ENCODE results near the gene PTGES. TPM values are rescaled to one million over a fixed set of nuclear protein-coding genes. Genes with fewer than 3 reads are reported as not detected.

The PTGES gene
- total and polyA plus RNA-seq, 4 donors, result 0.13 to 9.1 (median 2.9) TPM

- no peaks in the 10 kb centered on the region for H3K27me3 ChIP-seq (ENCODE audit: control insufficient read depth in 1 of 2, insufficient read depth in 2 of 2, low read length in 1 of 2)
- peak overlapping the region in 1 of 2 donors; percentile 68 for H3K27ac ChIP-seq (ENCODE audit: low read depth in 1 of 2, low read length in 2 of 2)
- no peak overlapping the region for H3K4me3 ChIP-seq (ENCODE audit: low read length in 2 of 2)
- WGBS, 2 donors, result 76 to 78% methylated on average over 11 of the region's 11 CpGs
- ATAC-seq (ENCODE audit: low FRiP score) (no peak), DNase-seq (no peak)
- H3K9me3 ChIP-seq (ENCODE audit: control insufficient read depth, low read length), result no peaks in the 10 kb centered on the region
- intact Hi-C loops (cut with DNase I), result no loop called here
- peaks cover 0 to 7% of the 10 kb centered on the region in 2 donors for H3K4me1 ChIP-seq (ENCODE audit: control insufficient read depth in 1 of 2, insufficient read depth in 2 of 2, low read length in 2 of 2)
- H3K36me3 ChIP-seq (ENCODE audit: control insufficient read depth in 1 of 2, insufficient read depth in 2 of 2, low read length in 1 of 2), result no peaks in the 10 kb centered on the region
Observed at GRCh38 chr9:129701054-129701453, 51.8 kb downstream of the PTGES start.

DNA sequence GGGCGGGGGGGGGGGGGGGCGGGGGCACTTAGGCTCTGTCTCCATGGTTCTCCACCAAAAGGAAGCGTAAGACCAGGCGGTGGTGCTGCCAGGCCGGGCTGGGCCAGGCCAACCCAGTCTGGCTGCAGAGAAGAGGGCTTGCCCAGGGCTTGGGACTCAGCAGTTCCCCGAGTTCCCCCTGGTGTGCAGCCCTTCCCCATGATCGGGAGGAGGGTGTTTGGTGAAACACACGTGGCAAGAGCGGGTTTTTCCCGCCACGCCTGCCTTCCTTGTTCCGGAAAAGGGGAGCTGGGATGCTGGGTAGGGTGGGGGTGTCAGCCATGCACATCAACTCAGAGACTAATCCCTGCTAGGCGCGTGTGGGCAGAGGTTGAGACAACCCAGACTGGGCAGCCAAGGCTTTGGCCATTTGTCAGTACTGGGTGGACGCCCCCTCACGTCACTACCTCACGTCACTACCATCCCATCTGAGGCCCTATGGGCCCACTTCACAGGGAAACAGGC lies 54.5 kb downstream of the PTGES start:
- Histone ChIP-seq H3K27me3 (ENCODE audit: control insufficient read depth in 1 of 2, insufficient read depth in 2 of 2, low read length in 1 of 2) (no peaks in the 10 kb centered on the region), H3K4me3 (ENCODE audit: low read length in 2 of 2) (no peak overlapping the region), H3K9me3 (ENCODE audit: control insufficient read depth, low read length) (no peaks in the 10 kb centered on the region), H3K4me1 (ENCODE audit: control insufficient read depth in 1 of 2, insufficient read depth in 2 of 2, low read length in 2 of 2) (peaks cover 4 to 5% of the 10 kb centered on the region in 2 donors), H3K27ac (ENCODE audit: low read depth in 1 of 2, low read length in 2 of 2) (peak overlapping the region; percentile 88 to 99), H3K36me3 (ENCODE audit: control insufficient read depth in 1 of 2, insufficient read depth in 2 of 2, low read length in 1 of 2) (no peaks in the 10 kb centered on the region)
- DNase-seq (peak; percentile 90 to 94), ATAC-seq (ENCODE audit: low FRiP score) (peak; percentile 70)
- intact Hi-C loops (cut with DNase I), result loop anchor here in 1 of 2 donors (5.0 kb wide), 1 partner anchor 51 kb away; no protein-coding TSS in a partner anchor
- WGBS, 2 donors, result 5 to 7% methylated on average over 15 to 17 of the region's 17 CpGs

- DNase-seq (peak; percentile 88 to 93), ATAC-seq (ENCODE audit: low FRiP score) (peak; percentile 66)
- intact Hi-C loops (cut with DNase I), result loop anchor here (1.0 to 5.0 kb wide), 2 partner anchors 19 to 50 kb away; no protein-coding TSS in a partner anchor
- H3K4me3 ChIP-seq (ENCODE audit: low read length in 2 of 2), result peak overlapping the region; percentile 5 to 16
- no peaks in the 10 kb centered on the region for H3K36me3 ChIP-seq (ENCODE audit: control insufficient read depth in 1 of 2, insufficient read depth in 2 of 2, low read length in 1 of 2)
- no peaks in the 10 kb centered on the region for H3K27me3 ChIP-seq (ENCODE audit: control insufficient read depth in 1 of 2, insufficient read depth in 2 of 2, low read length in 1 of 2)
- 0 to 2% methylated on average over 24 to 25 of the region's 25 CpGs for WGBS, 2 donors
- peak overlapping the region; percentile 88 to 99 for H3K27ac ChIP-seq (ENCODE audit: low read depth in 1 of 2, low read length in 2 of 2)
- no peaks in the 10 kb centered on the region for H3K9me3 ChIP-seq (ENCODE audit: control insufficient read depth, low read length)
- peaks cover 4 to 5% of the 10 kb centered on the region in 2 donors for H3K4me1 ChIP-seq (ENCODE audit: control insufficient read depth in 1 of 2, insufficient read depth in 2 of 2, low read length in 2 of 2)
Observed at GRCh38 chr9:129697656-129698253, 55.1 kb downstream of the PTGES start.

GRCh38 chr9:129696944-129697655 lies 55.7 kb downstream of the PTGES start:
- Histone ChIP-seq H3K36me3 (ENCODE audit: control insufficient read depth in 1 of 2, insufficient read depth in 2 of 2, low read length in 1 of 2) (no peaks in the 10 kb centered on the region), H3K4me1 (ENCODE audit: control insufficient read depth in 1 of 2, insufficient read depth in 2 of 2, low read length in 2 of 2) (peaks cover 4 to 5% of the 10 kb centered on the region in 2 donors), H3K4me3 (ENCODE audit: low read length in 2 of 2) (peak overlapping the region; percentile 5 to 16), H3K27ac (ENCODE audit: low read depth in 1 of 2, low read length in 2 of 2) (peak overlapping the region; percentile 88 to 99), H3K27me3 (ENCODE audit: control insufficient read depth in 1 of 2, insufficient read depth in 2 of 2, low read length in 1 of 2) (no peaks in the 10 kb centered on the region), H3K9me3 (ENCODE audit: control insufficient read depth, low read length) (no peaks in the 10 kb centered on the region)
- 1 to 2% methylated on average over 49 to 71 of the region's 71 CpGs for WGBS, 2 donors
- DNase-seq (peak; percentile 88 to 93), ATAC-seq (ENCODE audit: low FRiP score) (peak; percentile 61)
- intact Hi-C loops (cut with DNase I), result loop anchor here (1.0 to 5.0 kb wide), 2 partner anchors 19 to 50 kb away; no protein-coding TSS in a partner anchor

- no peaks in the 10 kb centered on the region for H3K27me3 ChIP-seq (ENCODE audit: control insufficient read depth in 1 of 2, insufficient read depth in 2 of 2, low read length in 1 of 2)
- intact Hi-C loops (cut with DNase I), result loop anchor here (2.0 to 5.0 kb wide), 2 partner anchors 27 to 49 kb away; no protein-coding TSS in a partner anchor
- DNase-seq, result no peak
- H3K4me1 ChIP-seq (ENCODE audit: control insufficient read depth in 1 of 2, insufficient read depth in 2 of 2, low read length in 2 of 2), result peaks cover 4 to 5% of the 10 kb centered on the region in 2 donors
- H3K9me3 ChIP-seq (ENCODE audit: control insufficient read depth, low read length), result no peaks in the 10 kb centered on the region
- 35 to 44% methylated on average over 3 of the region's 3 CpGs for WGBS, 2 donors
- H3K27ac ChIP-seq (ENCODE audit: low read depth in 1 of 2, low read length in 2 of 2), result peak overlapping the region; percentile 43 to 76
- no peak overlapping the region for H3K4me3 ChIP-seq (ENCODE audit: low read length in 2 of 2)
- no peaks in the 10 kb centered on the region for H3K36me3 ChIP-seq (ENCODE audit: control insufficient read depth in 1 of 2, insufficient read depth in 2 of 2, low read length in 1 of 2)
- ATAC-seq (ENCODE audit: low FRiP score), result no peak
Observed at GRCh38 chr9:129695870-129696269, 57.0 kb downstream of the PTGES start.

DNA sequence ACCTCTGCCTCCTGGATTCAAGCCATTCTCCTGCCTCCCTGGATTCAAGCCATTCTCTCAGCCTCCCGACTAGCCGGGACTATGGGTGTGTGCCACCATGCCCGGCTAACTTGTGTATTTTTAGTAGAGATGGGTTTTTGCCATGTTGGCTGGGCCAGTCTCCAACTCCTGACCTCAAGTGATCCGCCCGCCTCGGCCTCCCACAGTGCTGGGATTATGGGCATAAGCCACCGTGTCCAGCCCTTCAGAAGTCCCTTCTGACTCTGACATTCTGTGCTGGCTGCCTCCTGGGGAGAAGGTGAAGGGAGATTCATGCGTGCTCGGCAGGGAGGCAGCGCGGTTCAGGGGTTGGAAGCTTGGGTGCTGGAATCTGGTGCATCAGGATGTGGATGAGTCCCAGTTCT lies 58.6 kb downstream of the PTGES start:
- no peaks in the 10 kb centered on the region for H3K27me3 ChIP-seq (ENCODE audit: control insufficient read depth in 1 of 2, insufficient read depth in 2 of 2, low read length in 1 of 2)
- H3K4me3 ChIP-seq (ENCODE audit: low read length in 2 of 2), result no peak overlapping the region
- intact Hi-C loops (cut with DNase I), result loop anchor here (2.0 to 5.0 kb wide), 2 partner anchors 25 to 33 kb away; no protein-coding TSS in a partner anchor
- H3K36me3 ChIP-seq (ENCODE audit: control insufficient read depth in 1 of 2, insufficient read depth in 2 of 2, low read length in 1 of 2), result no peaks in the 10 kb centered on the region
- WGBS, 2 donors, result 13 to 17% methylated on average over 11 of the region's 11 CpGs
- peak; percentile 85 to 87 for DNase-seq
- H3K4me1 ChIP-seq (ENCODE audit: control insufficient read depth in 1 of 2, insufficient read depth in 2 of 2, low read length in 2 of 2), result peaks cover 4 to 5% of the 10 kb centered on the region in 2 donors
- H3K9me3 ChIP-seq (ENCODE audit: control insufficient read depth, low read length), result no peaks in the 10 kb centered on the region
- peak overlapping the region; percentile 68 to 76 for H3K27ac ChIP-seq (ENCODE audit: low read depth in 1 of 2, low read length in 2 of 2)
- peak; percentile 1 for ATAC-seq (ENCODE audit: low FRiP score)

GRCh38 chr9:129693741-129694140 lies 59.1 kb downstream of the PTGES start:
- DNase-seq (no peak), ATAC-seq (ENCODE audit: low FRiP score) (no peak)
- Histone ChIP-seq H3K4me3 (ENCODE audit: low read length in 2 of 2) (no peak overlapping the region), H3K36me3 (ENCODE audit: control insufficient read depth in 1 of 2, insufficient read depth in 2 of 2, low read length in 1 of 2) (no peaks in the 10 kb centered on the region), H3K27ac (ENCODE audit: low read depth in 1 of 2, low read length in 2 of 2) (peak overlapping the region in 1 of 2 donors; percentile 41), H3K27me3 (ENCODE audit: control insufficient read depth in 1 of 2, insufficient read depth in 2 of 2, low read length in 1 of 2) (no peaks in the 10 kb centered on the region), H3K9me3 (ENCODE audit: control insufficient read depth, low read length) (no peaks in the 10 kb centered on the region), H3K4me1 (ENCODE audit: control insufficient read depth in 1 of 2, insufficient read depth in 2 of 2, low read length in 2 of 2) (peaks cover 4 to 5% of the 10 kb centered on the region in 2 donors)
- 70 to 71% methylated on average over 8 of the region's 8 CpGs for WGBS, 2 donors
- intact Hi-C loops (cut with DNase I), result loop anchor here (2.0 to 5.0 kb wide), 2 partner anchors 25 to 34 kb away; no protein-coding TSS in a partner anchor

DNA sequence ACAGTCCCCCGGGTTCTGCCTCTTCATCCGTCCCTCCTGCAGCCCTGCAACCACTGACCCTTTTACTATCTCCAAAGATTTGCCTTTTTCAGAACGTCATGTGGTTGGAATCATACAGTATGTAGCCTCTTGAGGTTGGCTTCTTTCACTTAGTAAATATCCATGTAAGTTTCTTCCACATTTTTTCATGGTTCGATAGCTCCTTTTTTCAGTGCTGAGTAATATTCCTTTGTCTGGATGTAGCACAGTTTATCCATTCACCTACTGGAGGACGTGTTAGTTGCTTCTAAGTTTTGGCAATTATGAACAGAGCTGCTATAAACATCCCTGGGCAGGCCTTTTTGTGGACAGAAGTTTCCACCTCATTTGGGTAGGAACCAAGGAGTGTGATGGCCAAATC lies 60.3 kb downstream of the PTGES start:
- Histone ChIP-seq H3K36me3 (ENCODE audit: control insufficient read depth in 1 of 2, insufficient read depth in 2 of 2, low read length in 1 of 2) (no peaks in the 10 kb centered on the region), H3K9me3 (ENCODE audit: control insufficient read depth, low read length) (no peaks in the 10 kb centered on the region), H3K4me1 (ENCODE audit: control insufficient read depth in 1 of 2, insufficient read depth in 2 of 2, low read length in 2 of 2) (peaks cover 4 to 5% of the 10 kb centered on the region in 2 donors), H3K27me3 (ENCODE audit: control insufficient read depth in 1 of 2, insufficient read depth in 2 of 2, low read length in 1 of 2) (no peaks in the 10 kb centered on the region), H3K4me3 (ENCODE audit: low read length in 2 of 2) (no peak overlapping the region), H3K27ac (ENCODE audit: low read depth in 1 of 2, low read length in 2 of 2) (peak overlapping the region; percentile 17 to 39)
- intact Hi-C loops (cut with DNase I), result loop anchor here in 1 of 2 donors (5.0 kb wide), 1 partner anchor 35 kb away; no protein-coding TSS in a partner anchor
- no peak for ATAC-seq (ENCODE audit: low FRiP score)
- DNase-seq, result no peak
- WGBS, 2 donors, result 76 to 77% methylated on average over 5 of the region's 5 CpGs
